ENCODE results near the gene MN1.

MN1 gene

GRCh38 chr22:27717094-27717493 lies 84.5 kb downstream of the MN1 start:
- DNase-seq (ENCODE audit: low spot score): no peak
- in situ Hi-C loops (cut with MboI; ENCODE audit: low sequenced_read_pairs, unreplicated experiment): no loop called here
- TF ChIP-seq CTCF (IDR thresholded peaks at IDR 0.05; ENCODE audit: borderline replicate concordance, control extremely low read depth, extremely low read depth, insufficient read depth, missing control alignments): no peak

- in situ Hi-C loops (cut with MboI; ENCODE audit: low sequenced_read_pairs, unreplicated experiment): no loop called here
- no peak for DNase-seq (ENCODE audit: low spot score)
- no peak for TF ChIP-seq CTCF (IDR thresholded peaks at IDR 0.05; ENCODE audit: borderline replicate concordance, control extremely low read depth, extremely low read depth, insufficient read depth, missing control alignments)
These were observed 85.5 kb downstream of the MN1 start for GRCh38 chr22:27716074-27716473.

- in situ Hi-C loops (cut with MboI; ENCODE audit: low sequenced_read_pairs, unreplicated experiment): no loop called here
- DNase-seq (ENCODE audit: low spot score): no peak
- no peak for TF ChIP-seq CTCF (IDR thresholded peaks at IDR 0.05; ENCODE audit: borderline replicate concordance, control extremely low read depth, extremely low read depth, insufficient read depth, missing control alignments)
These were observed 86.5 kb downstream of the MN1 start for GRCh38 chr22:27715106-27715505.

- DNase-seq (ENCODE audit: low spot score): no peak
- TF ChIP-seq CTCF (IDR thresholded peaks at IDR 0.05; ENCODE audit: borderline replicate concordance, control extremely low read depth, extremely low read depth, insufficient read depth, missing control alignments): no peak
- in situ Hi-C loops (cut with MboI; ENCODE audit: low sequenced_read_pairs, unreplicated experiment): no loop called here
These were observed 87.5 kb downstream of the MN1 start for GRCh38 chr22:27714068-27714467.

GRCh38 chr22:27713461-27713860 lies 88.1 kb downstream of the MN1 start:
- in situ Hi-C loops (cut with MboI; ENCODE audit: low sequenced_read_pairs, unreplicated experiment): no loop called here
- DNase-seq (ENCODE audit: low spot score): no peak
- no peak for TF ChIP-seq CTCF (IDR thresholded peaks at IDR 0.05; ENCODE audit: borderline replicate concordance, control extremely low read depth, extremely low read depth, insufficient read depth, missing control alignments)

- DNase-seq (ENCODE audit: low spot score): no peak
- no peak for TF ChIP-seq CTCF (IDR thresholded peaks at IDR 0.05; ENCODE audit: borderline replicate concordance, control extremely low read depth, extremely low read depth, insufficient read depth, missing control alignments)
- in situ Hi-C loops (cut with MboI; ENCODE audit: low sequenced_read_pairs, unreplicated experiment): no loop called here
These were observed 89.8 kb downstream of the MN1 start for GRCh38 chr22:27711756-27712155.

GRCh38 chr22:27711012-27711411 lies 90.5 kb downstream of the MN1 start:
- no peak for TF ChIP-seq CTCF (IDR thresholded peaks at IDR 0.05; ENCODE audit: borderline replicate concordance, control extremely low read depth, extremely low read depth, insufficient read depth, missing control alignments)
- in situ Hi-C loops (cut with MboI; ENCODE audit: low sequenced_read_pairs, unreplicated experiment): no loop called here
- DNase-seq (ENCODE audit: low spot score): no peak
